OCI-LY7 (cell line): ENCODE data around the gene ADAMTS6. TPM values are rescaled to one million over a fixed set of nuclear protein-coding genes. Genes with fewer than 3 reads are reported as not detected.

Source experiments
- BruUV-seq: library from RNA; stranded (reverse); fragments of 400-500 nt; replicated peaks from 2 replicates; lab custom pipeline; 2021; lab: Mats Ljungman, UMichigan
- CTCF ChIA-PET: fragments of 300-600 bp; sonication (Branson Sonifier 250); formaldehyde crosslinking; loops from one replicate; lab custom pipeline; 2022; ENCODE audit warnings: antibody characterized with exemption; ENCODE audit not compliant: unreplicated experiment; lab: Charles Lee
- POLR2A ChIA-PET: fragments of 300-600 bp; sonication (Branson Sonifier 250); formaldehyde crosslinking; loops from one replicate; lab custom pipeline; 2022; ENCODE audit warnings: antibody characterized with exemption; lab: Charles Lee
- DNase-seq: peaks from one replicate; pipeline ENCODE4 v3.0.0-alpha.2; 2015; ENCODE audit warnings: low spot score
- H2AFZ ChIP-seq: fragments of 200-600 bp; sonication (generic), shearing (Covaris generic); 2 replicates; pipeline ENCODE4 v1.6.1; 2014; ENCODE audit warnings: mild to moderate bottlenecking, antibody characterized with exemption, low read length, moderate library complexity
- H3K27ac ChIP-seq: fragments of 200-600 bp; sonication (generic); 2 replicates; pipeline ENCODE4 v1.5.1; 2014; ENCODE audit warnings: mixed run types, low read depth, mild to moderate bottlenecking, moderate library complexity, low read length, inconsistent platforms; ENCODE audit not compliant: poor library complexity, severe bottlenecking
- H3K36me3 ChIP-seq: fragments of 200-600 bp; sonication (generic); 2 replicates; pipeline ENCODE4 v1.6.1; 2014; ENCODE audit warnings: mild to moderate bottlenecking, antibody characterized with exemption, low read length, moderate library complexity, mixed read lengths; ENCODE audit not compliant: insufficient read depth
- H3K4me1 ChIP-seq: fragments of 200-600 bp; sonication (generic); 2 replicates; pipeline ENCODE4 v1.5.1; 2014; ENCODE audit warnings: mild to moderate bottlenecking, low read length; ENCODE audit not compliant: insufficient read depth, poor library complexity, severe bottlenecking
- H3K4me2 ChIP-seq: fragments of 200-600 bp; sonication (generic); 2 replicates; pipeline ENCODE4 v1.6.1; 2014; ENCODE audit warnings: mild to moderate bottlenecking, low read length
- H3K4me3 ChIP-seq: fragments of 200-600 bp; sonication (generic); 2 replicates; pipeline ENCODE4 v1.5.1; 2014; ENCODE audit warnings: mild to moderate bottlenecking, low read depth, low read length; ENCODE audit not compliant: poor library complexity, severe bottlenecking
- H3K79me2 ChIP-seq: fragments of 200-600 bp; sonication (generic); 2 replicates; pipeline ENCODE4 v1.6.1; 2016; ENCODE audit warnings: low read depth, mild to moderate bottlenecking, low read length, moderate library complexity, mixed read lengths; ENCODE audit not compliant: insufficient read depth
- H3K9me2 ChIP-seq: fragments of 200-600 bp; sonication (generic); 2 replicates; pipeline ENCODE4 v1.6.1; 2016; ENCODE audit warnings: mild to moderate bottlenecking, low read length, mixed read lengths; ENCODE audit not compliant: insufficient read depth
- H3K9me3 ChIP-seq: fragments of 200-600 bp; sonication (generic); 2 replicates; pipeline ENCODE4 v1.6.1; 2014; ENCODE audit warnings: mild to moderate bottlenecking, mixed run types, low read length, mixed read lengths
- H4K20me1 ChIP-seq: fragments of 200-600 bp; sonication (generic); 2 replicates; pipeline ENCODE4 v1.6.1; 2014; ENCODE audit warnings: mild to moderate bottlenecking, antibody characterized with exemption, low read length, moderate library complexity, mixed read lengths; ENCODE audit not compliant: insufficient read depth
- EZH2phosphoT487 ChIP-seq: fragments of 200-600 bp; sonication (generic); IDR thresholded peaks from 2 replicates; pipeline ENCODE4 v1.6.1; 2018; ENCODE audit warnings: low read depth, borderline replicate concordance, mild to moderate bottlenecking, mixed run types, antibody characterized with exemption, low read length, moderate library complexity, mixed read lengths
- intact Hi-C: fragments of 100-400 bp; cut with micrococcal nuclease; formaldehyde crosslinking; loops from one replicate; pipeline ENCODE4 v1.10.0; 2022; ENCODE audit not compliant: unreplicated experiment
- total RNA-seq, 2 experiments: library from RNA; depleted of rRNA in 1 of 2; stranded (reverse); fragments of >200 nt in 1 of 2; shearing (Covaris generic) in 1 of 2; gene quantifications; 2 replicates each; pipeline ENCODE4 v1.2.3, GENCODE V29; 2014 to 2022
- TF ChIP-seq, protein P1 (sequence below): fragments of 200-600 bp; sonication (generic); conservative IDR thresholded peaks from 2 replicates; pipeline ENCODE4 v1.5.1; 2014; ENCODE audit warnings: mild to moderate bottlenecking, antibody characterized with exemption, low read length, moderate library complexity, mixed read lengths

ADAMTS6 gene
- total RNA-seq, 2 experiments from 2014 or later, result 13.9 to 18.1 TPM

GRCh38 chr5:65197531-65198455, 283.9 kb downstream of the ADAMTS6 start:
- no TSS peak for BruUV-seq
- Histone ChIP-seq H3K4me1 (no peaks in the 10 kb centered on the region), H3K27ac (no peak overlapping the region), H3K4me2 (no peak overlapping the region), H2AFZ (no peak overlapping the region), H3K9me3 (no peaks in the 10 kb centered on the region), H4K20me1 (no peaks in the 10 kb centered on the region), H3K79me2 (no peaks in the 10 kb centered on the region), H3K36me3 (no peaks in the 10 kb centered on the region), H3K9me2 (no peaks in the 10 kb centered on the region), H3K4me3 (no peak overlapping the region)
- ChIA-PET CTCF (no interaction called here), POLR2A (no interaction called here)
- TF ChIP-seq, protein P1, sequence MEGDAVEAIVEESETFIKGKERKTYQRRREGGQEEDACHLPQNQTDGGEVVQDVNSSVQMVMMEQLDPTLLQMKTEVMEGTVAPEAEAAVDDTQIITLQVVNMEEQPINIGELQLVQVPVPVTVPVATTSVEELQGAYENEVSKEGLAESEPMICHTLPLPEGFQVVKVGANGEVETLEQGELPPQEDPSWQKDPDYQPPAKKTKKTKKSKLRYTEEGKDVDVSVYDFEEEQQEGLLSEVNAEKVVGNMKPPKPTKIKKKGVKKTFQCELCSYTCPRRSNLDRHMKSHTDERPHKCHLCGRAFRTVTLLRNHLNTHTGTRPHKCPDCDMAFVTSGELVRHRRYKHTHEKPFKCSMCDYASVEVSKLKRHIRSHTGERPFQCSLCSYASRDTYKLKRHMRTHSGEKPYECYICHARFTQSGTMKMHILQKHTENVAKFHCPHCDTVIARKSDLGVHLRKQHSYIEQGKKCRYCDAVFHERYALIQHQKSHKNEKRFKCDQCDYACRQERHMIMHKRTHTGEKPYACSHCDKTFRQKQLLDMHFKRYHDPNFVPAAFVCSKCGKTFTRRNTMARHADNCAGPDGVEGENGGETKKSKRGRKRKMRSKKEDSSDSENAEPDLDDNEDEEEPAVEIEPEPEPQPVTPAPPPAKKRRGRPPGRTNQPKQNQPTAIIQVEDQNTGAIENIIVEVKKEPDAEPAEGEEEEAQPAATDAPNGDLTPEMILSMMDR, result no peak
- no peak for TF ChIP-seq EZH2phosphoT487
- DNase-seq, result no peak
- intact Hi-C loops, result no loop called here

- H3K36me3 ChIP-seq, result no peaks in the 10 kb centered on the region
- no peak overlapping the region for H2AFZ ChIP-seq
- DNase-seq, result no peak
- no peaks in the 10 kb centered on the region for H3K4me1 ChIP-seq
- no peak overlapping the region for H3K4me2 ChIP-seq
- ChIA-PET POLR2A (interaction anchor here (1.2 kb wide), 1 partner anchor 47 kb away, joined by 5 read pairs; no protein-coding TSS in a partner anchor), CTCF (no interaction called here)
- no peaks in the 10 kb centered on the region for H3K9me2 ChIP-seq
- no peaks in the 10 kb centered on the region for H3K79me2 ChIP-seq
- no peak overlapping the region for H3K27ac ChIP-seq
- BruUV-seq, result no TSS peak
- no peak for TF ChIP-seq EZH2phosphoT487
- TF ChIP-seq, protein P1, result no peak
- no peaks in the 10 kb centered on the region for H4K20me1 ChIP-seq
- H3K9me3 ChIP-seq, result no peaks in the 10 kb centered on the region
- H3K4me3 ChIP-seq, result no peak overlapping the region
- intact Hi-C loops, result no loop called here
Measured at GRCh38 chr5:65194871-65195270, 286.8 kb downstream of the ADAMTS6 start.

- DNase-seq, result no peak
- Histone ChIP-seq H3K4me3 (no peak overlapping the region), H3K4me2 (no peak overlapping the region), H3K27ac (no peak overlapping the region), H3K79me2 (no peaks in the 10 kb centered on the region), H3K9me2 (no peaks in the 10 kb centered on the region), H3K36me3 (no peaks in the 10 kb centered on the region), H3K9me3 (no peaks in the 10 kb centered on the region), H3K4me1 (no peaks in the 10 kb centered on the region), H4K20me1 (no peaks in the 10 kb centered on the region), H2AFZ (no peak overlapping the region)
- POLR2A ChIA-PET, result interaction anchor here (0.5 to 0.8 kb wide), 3 partner anchors 11 to 133 kb away, joined by 3 to 5 read pairs (median 4); no protein-coding TSS in a partner anchor
- BruUV-seq, result no TSS peak
- intact Hi-C loops, result no loop called here
- TF ChIP-seq, protein P1, result no peak
- no peak for TF ChIP-seq EZH2phosphoT487
- CTCF ChIA-PET, result no interaction called here
Measured at GRCh38 chr5:65192331-65192730, 289.4 kb downstream of the ADAMTS6 start.
